MM.1S (cell line): ENCODE measurements around the gene PPP2R5C.

Source experiments
- DNase-seq: peaks from one replicate; pipeline ENCODE4 v3.0.0-alpha.2; 2015
- H2AFZ ChIP-seq: fragments of 300-600 bp; sonication (generic); 2 replicates; pipeline ENCODE4 v1.6.0; 2016; ENCODE audit warnings: antibody characterized with exemption, low read length
- H3F3A ChIP-seq: fragments of 300-600 bp; sonication (generic); 2 replicates; pipeline ENCODE4 v1.6.1; 2016; ENCODE audit warnings: mild to moderate bottlenecking, antibody characterized with exemption, low read length, moderate library complexity, mixed read lengths; ENCODE audit not compliant: insufficient read depth
- H3K27ac ChIP-seq: fragments of 300-600 bp; sonication (generic); 2 replicates; pipeline ENCODE4 v1.5.1; 2016; ENCODE audit warnings: mild to moderate bottlenecking, low read length
- H3K27me3 ChIP-seq: fragments of 300-600 bp; sonication (generic); replicated peaks from 2 replicates; pipeline ENCODE4 v1.6.0; 2016; ENCODE audit warnings: low read length; ENCODE audit not compliant: insufficient read depth
- H3K36me3 ChIP-seq: fragments of 300-600 bp; sonication (generic); replicated peaks from 2 replicates; pipeline ENCODE4 v1.6.1; 2016; ENCODE audit warnings: mild to moderate bottlenecking, low read length, mixed read lengths; ENCODE audit not compliant: insufficient read depth
- H3K4me1 ChIP-seq: fragments of 300-600 bp; sonication (generic); 2 replicates; pipeline ENCODE4 v1.6.1; 2016; ENCODE audit warnings: low read length, mixed read lengths
- H3K4me2 ChIP-seq: fragments of 300-600 bp; sonication (generic); 2 replicates; pipeline ENCODE4 v1.6.0; 2016; ENCODE audit warnings: low read depth, low read length
- H3K4me3 ChIP-seq: fragments of 300-600 bp; sonication (generic); 2 replicates; pipeline ENCODE4 v1.5.1; 2016; ENCODE audit warnings: low read length, mixed read lengths
- H3K79me2 ChIP-seq: fragments of 300-600 bp; sonication (generic); 2 replicates; pipeline ENCODE4 v1.6.1; 2016; ENCODE audit warnings: mixed run types, low read length, mixed read lengths
- H3K9ac ChIP-seq: fragments of 300-600 bp; sonication (generic); 2 replicates; pipeline ENCODE4 v1.6.1; 2016; ENCODE audit warnings: low read length, mixed read lengths
- H3K9me2 ChIP-seq: fragments of 300-600 bp; sonication (generic); replicated peaks from 2 replicates; pipeline ENCODE4 v1.6.1; 2016; ENCODE audit warnings: mild to moderate bottlenecking, low read length, mixed read lengths; ENCODE audit not compliant: insufficient read depth
- H3K9me3 ChIP-seq: fragments of 300-600 bp; sonication (generic); replicated peaks from 2 replicates; pipeline ENCODE4 v1.6.1; 2016; ENCODE audit warnings: mild to moderate bottlenecking, low read length, mixed read lengths; ENCODE audit not compliant: insufficient read depth
- H4K20me1 ChIP-seq: fragments of 300-600 bp; sonication (generic); 2 replicates; pipeline ENCODE4 v1.6.1; 2016; ENCODE audit warnings: mild to moderate bottlenecking, low read length, moderate library complexity, mixed read lengths; ENCODE audit not compliant: insufficient read depth
- CTCF ChIP-seq: fragments of 300-600 bp; sonication (generic); IDR thresholded peaks from 2 replicates; pipeline ENCODE4 v1.5.1; 2016; ENCODE audit warnings: antibody characterized with exemption, low read length, mixed read lengths
- EZH2 ChIP-seq: fragments of 300-600 bp; sonication (generic); optimal IDR thresholded peaks from 2 replicates; pipeline ENCODE3; 2017; ENCODE audit warnings: low read depth, mild to moderate bottlenecking, antibody characterized with exemption, low read length, mixed read lengths
- EZH2phosphoT487 ChIP-seq: fragments of 300-600 bp; sonication (generic); IDR thresholded peaks from 2 replicates; pipeline ENCODE4 v1.6.1; 2018; ENCODE audit warnings: antibody characterized with exemption, low read length

The PPP2R5C gene

GRCh38 chr14:101845496-101845895 lies 84.0 kb downstream of the PPP2R5C start:
- peaks cover 77% of the 10 kb centered on the region for H3K79me2 ChIP-seq
- no peak overlapping the region for H3K27ac ChIP-seq
- H3K9ac ChIP-seq, result no peak overlapping the region
- no peak for TF ChIP-seq CTCF
- peaks cover 10% of the 10 kb centered on the region; the same call in 1 of the 2 replicates for H3K4me1 ChIP-seq
- H3K9me2 ChIP-seq, result no peaks in the 10 kb centered on the region
- H3F3A ChIP-seq, result peaks cover 3% of the 10 kb centered on the region; the same call in 1 of the 2 replicates
- DNase-seq, result no peak
- H3K27me3 ChIP-seq, result no peaks in the 10 kb centered on the region
- H3K9me3 ChIP-seq, result no peaks in the 10 kb centered on the region
- no peak overlapping the region for H2AFZ ChIP-seq
- no peak overlapping the region for H3K4me2 ChIP-seq
- no peaks in the 10 kb centered on the region for H3K36me3 ChIP-seq
- no peak overlapping the region for H3K4me3 ChIP-seq
- no peaks in the 10 kb centered on the region for H4K20me1 ChIP-seq

- Histone ChIP-seq H3K79me2 (peaks cover 77% of the 10 kb centered on the region), H3K36me3 (no peaks in the 10 kb centered on the region), H2AFZ (no peak overlapping the region), H3K9ac (no peak overlapping the region), H3K4me3 (no peak overlapping the region), H3K27me3 (no peaks in the 10 kb centered on the region), H3F3A (peaks cover 3% of the 10 kb centered on the region; the same call in 1 of the 2 replicates), H3K4me2 (no peak overlapping the region), H3K4me1 (peaks cover 10% of the 10 kb centered on the region; the same call in 1 of the 2 replicates), H3K9me3 (no peaks in the 10 kb centered on the region), H4K20me1 (no peaks in the 10 kb centered on the region), H3K9me2 (no peaks in the 10 kb centered on the region), H3K27ac (no peak overlapping the region)
- TF ChIP-seq EZH2phosphoT487 (no peak), EZH2 (no peak), CTCF (no peak)
- DNase-seq, result no peak
Observed at GRCh38 chr14:101845896-101846295, 84.4 kb downstream of the PPP2R5C start.

GRCh38 chr14:101849125-101849524 lies 87.6 kb downstream of the PPP2R5C start:
- Histone ChIP-seq H3K4me2 (no peak overlapping the region), H3K79me2 (peaks cover 92% of the 10 kb centered on the region), H3K36me3 (no peaks in the 10 kb centered on the region), H4K20me1 (no peaks in the 10 kb centered on the region), H3F3A (no peaks in the 10 kb centered on the region), H3K9me3 (no peaks in the 10 kb centered on the region), H2AFZ (no peak overlapping the region), H3K9me2 (no peaks in the 10 kb centered on the region), H3K27me3 (no peaks in the 10 kb centered on the region), H3K4me1 (peaks cover 2% of the 10 kb centered on the region; the same call in 1 of the 2 replicates), H3K27ac (no peak overlapping the region), H3K9ac (no peak overlapping the region), H3K4me3 (no peak overlapping the region)
- DNase-seq, result no peak
- TF ChIP-seq EZH2 (no peak), CTCF (no peak), EZH2phosphoT487 (no peak)
